Measurements from ENCODE around the gene POLR2C. TPM values are rescaled to one million over a fixed set of nuclear protein-coding genes. Genes with fewer than 3 reads are reported as not detected.

POLR2C gene
- total RNA-seq, 1 donor from 2014 or later: 69.6 TPM

DNA sequence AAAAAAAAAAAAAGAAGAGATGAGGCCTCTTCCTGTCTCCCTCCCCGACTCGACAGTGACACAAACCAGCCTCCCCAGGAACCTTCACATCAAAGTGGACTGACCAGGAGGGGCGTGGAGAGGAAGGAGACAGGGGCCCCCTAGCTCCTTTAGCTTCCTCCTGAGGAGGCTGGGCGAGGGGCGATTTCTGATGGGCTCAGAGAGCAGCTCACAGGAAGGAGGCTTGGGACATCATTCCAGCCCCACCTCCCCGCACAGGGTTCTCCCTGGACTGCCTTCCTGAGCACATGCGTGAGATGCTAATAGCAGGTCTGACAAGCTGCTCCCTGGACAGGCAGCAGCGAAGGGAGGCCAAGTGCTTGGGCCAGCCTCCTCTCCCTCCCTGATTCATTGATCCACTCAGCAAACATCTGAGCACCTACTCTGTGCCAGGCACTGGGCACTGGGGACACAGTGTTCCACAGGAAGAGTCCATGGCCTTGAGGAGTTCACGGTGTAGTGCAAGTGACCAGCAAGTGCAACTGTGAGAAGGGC is 38.2 kb downstream of the POLR2C start:
- H3K4me3 Mint-ChIP-seq (ENCODE audit: low read depth): no peak overlapping the region
- no peaks in the 10 kb centered on the region for H3K9me3 Mint-ChIP-seq (ENCODE audit: low read depth)
- H3K4me1 Mint-ChIP-seq (ENCODE audit: low read depth): peaks cover 26% of the 10 kb centered on the region
- peak overlapping the region; percentile 67 for H3K27ac Mint-ChIP-seq
- TF ChIP-seq, protein P1, sequence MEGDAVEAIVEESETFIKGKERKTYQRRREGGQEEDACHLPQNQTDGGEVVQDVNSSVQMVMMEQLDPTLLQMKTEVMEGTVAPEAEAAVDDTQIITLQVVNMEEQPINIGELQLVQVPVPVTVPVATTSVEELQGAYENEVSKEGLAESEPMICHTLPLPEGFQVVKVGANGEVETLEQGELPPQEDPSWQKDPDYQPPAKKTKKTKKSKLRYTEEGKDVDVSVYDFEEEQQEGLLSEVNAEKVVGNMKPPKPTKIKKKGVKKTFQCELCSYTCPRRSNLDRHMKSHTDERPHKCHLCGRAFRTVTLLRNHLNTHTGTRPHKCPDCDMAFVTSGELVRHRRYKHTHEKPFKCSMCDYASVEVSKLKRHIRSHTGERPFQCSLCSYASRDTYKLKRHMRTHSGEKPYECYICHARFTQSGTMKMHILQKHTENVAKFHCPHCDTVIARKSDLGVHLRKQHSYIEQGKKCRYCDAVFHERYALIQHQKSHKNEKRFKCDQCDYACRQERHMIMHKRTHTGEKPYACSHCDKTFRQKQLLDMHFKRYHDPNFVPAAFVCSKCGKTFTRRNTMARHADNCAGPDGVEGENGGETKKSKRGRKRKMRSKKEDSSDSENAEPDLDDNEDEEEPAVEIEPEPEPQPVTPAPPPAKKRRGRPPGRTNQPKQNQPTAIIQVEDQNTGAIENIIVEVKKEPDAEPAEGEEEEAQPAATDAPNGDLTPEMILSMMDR (IDR thresholded peaks at IDR 0.05; ENCODE audit: unreplicated experiment): no peak
- H3K36me3 Mint-ChIP-seq (ENCODE audit: insufficient read depth): no peaks in the 10 kb centered on the region
- DNase-seq (ENCODE audit: low spot score, unreplicated experiment): no peak
- H3K27me3 Mint-ChIP-seq: peaks cover 26% of the 10 kb centered on the region

- Mint-ChIP-seq H3K36me3 (ENCODE audit: insufficient read depth) (no peaks in the 10 kb centered on the region), H3K27ac (no peak overlapping the region), H3K4me1 (ENCODE audit: low read depth) (peaks cover 26% of the 10 kb centered on the region), H3K4me3 (ENCODE audit: low read depth) (no peak overlapping the region), H3K9me3 (ENCODE audit: low read depth) (no peaks in the 10 kb centered on the region), H3K27me3 (peaks cover 31% of the 10 kb centered on the region)
- TF ChIP-seq, protein P1 (IDR thresholded peaks at IDR 0.05; ENCODE audit: unreplicated experiment): no peak
- no peak for DNase-seq (ENCODE audit: low spot score, unreplicated experiment)
These were observed 39.0 kb downstream of the POLR2C start for GRCh38 chr16:57501492-57501891.

GRCh38 chr16:57502048-57502775 is 39.7 kb downstream of the POLR2C start:
- H3K27me3 Mint-ChIP-seq: peaks cover 37% of the 10 kb centered on the region
- H3K27ac Mint-ChIP-seq: no peak overlapping the region
- no peak overlapping the region for H3K4me3 Mint-ChIP-seq (ENCODE audit: low read depth)
- no peaks in the 10 kb centered on the region for H3K36me3 Mint-ChIP-seq (ENCODE audit: insufficient read depth)
- TF ChIP-seq, protein P1 (IDR thresholded peaks at IDR 0.05; ENCODE audit: unreplicated experiment): no peak
- peaks cover 28% of the 10 kb centered on the region for H3K4me1 Mint-ChIP-seq (ENCODE audit: low read depth)
- no peak for DNase-seq (ENCODE audit: low spot score, unreplicated experiment)
- no peaks in the 10 kb centered on the region for H3K9me3 Mint-ChIP-seq (ENCODE audit: low read depth)

DNA sequence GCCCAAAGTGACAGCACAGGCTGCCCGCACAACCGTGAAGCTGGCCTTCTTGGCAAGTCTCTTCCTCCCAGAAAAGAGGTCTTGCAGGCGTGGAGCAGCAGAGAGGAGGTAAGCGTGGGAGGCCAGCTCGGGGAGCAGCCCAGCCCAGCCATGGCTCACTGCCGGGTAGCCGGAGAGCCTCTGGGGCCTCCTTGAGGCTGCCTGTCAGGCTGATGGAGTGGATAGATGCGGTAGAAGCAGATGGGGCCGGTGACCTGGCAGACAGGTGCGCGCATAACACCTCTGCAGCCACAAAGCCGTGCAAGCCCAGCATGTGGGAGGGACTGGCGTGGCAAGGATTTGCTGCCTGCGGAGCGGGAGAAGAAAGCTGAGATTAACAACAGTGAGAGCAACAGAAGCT is 40.9 kb downstream of the POLR2C start:
- peaks cover 37% of the 10 kb centered on the region for H3K27me3 Mint-ChIP-seq
- no peaks in the 10 kb centered on the region for H3K9me3 Mint-ChIP-seq (ENCODE audit: low read depth)
- DNase-seq (ENCODE audit: low spot score, unreplicated experiment): no peak
- no peaks in the 10 kb centered on the region for H3K36me3 Mint-ChIP-seq (ENCODE audit: insufficient read depth)
- H3K27ac Mint-ChIP-seq: no peak overlapping the region
- peaks cover 30% of the 10 kb centered on the region for H3K4me1 Mint-ChIP-seq (ENCODE audit: low read depth)
- H3K4me3 Mint-ChIP-seq (ENCODE audit: low read depth): no peak overlapping the region
- TF ChIP-seq, protein P1 (IDR thresholded peaks at IDR 0.05; ENCODE audit: unreplicated experiment): no peak

DNA sequence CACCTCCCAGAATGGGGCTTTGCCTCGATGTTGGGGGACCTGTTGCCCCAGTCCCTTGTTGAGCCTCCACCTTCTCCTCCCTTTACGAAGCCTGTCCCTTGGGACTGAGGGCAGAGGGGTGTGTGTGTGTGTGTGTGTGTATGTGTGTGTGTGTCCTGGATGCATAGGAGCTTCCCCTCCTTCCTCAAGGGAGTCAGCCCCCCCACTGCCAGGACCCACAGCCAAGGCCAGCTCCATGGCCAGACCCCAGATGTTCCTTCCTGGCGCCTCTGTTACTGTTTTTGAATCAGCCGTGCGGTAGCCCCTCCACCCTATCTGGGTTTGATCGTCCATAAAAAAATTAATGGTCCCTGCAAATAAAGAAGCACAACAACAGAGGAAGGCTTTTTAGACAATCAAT is 41.5 kb downstream of the POLR2C start:
- no peak overlapping the region for H3K4me3 Mint-ChIP-seq (ENCODE audit: low read depth)
- no peaks in the 10 kb centered on the region for H3K9me3 Mint-ChIP-seq (ENCODE audit: low read depth)
- peaks cover 33% of the 10 kb centered on the region for H3K27me3 Mint-ChIP-seq
- no peak overlapping the region for H3K27ac Mint-ChIP-seq
- H3K4me1 Mint-ChIP-seq (ENCODE audit: low read depth): peaks cover 31% of the 10 kb centered on the region
- DNase-seq (ENCODE audit: low spot score, unreplicated experiment): no peak
- H3K36me3 Mint-ChIP-seq (ENCODE audit: insufficient read depth): no peaks in the 10 kb centered on the region
- TF ChIP-seq, protein P1 (IDR thresholded peaks at IDR 0.05; ENCODE audit: unreplicated experiment): no peak

Measured in progenitor cell of endocrine pancreas (in vitro differentiated cells).